ENCODE results near the gene NEUROG2.

Gene NEUROG2

GRCh38 chr4:112485930-112486329, 30.1 kb downstream of the NEUROG2 start:
- H3K4me3 ChIP-seq (ENCODE audit: low read length) = no peak overlapping the region
- DNase-seq (ENCODE audit: low read depth) = no peak

DNA sequence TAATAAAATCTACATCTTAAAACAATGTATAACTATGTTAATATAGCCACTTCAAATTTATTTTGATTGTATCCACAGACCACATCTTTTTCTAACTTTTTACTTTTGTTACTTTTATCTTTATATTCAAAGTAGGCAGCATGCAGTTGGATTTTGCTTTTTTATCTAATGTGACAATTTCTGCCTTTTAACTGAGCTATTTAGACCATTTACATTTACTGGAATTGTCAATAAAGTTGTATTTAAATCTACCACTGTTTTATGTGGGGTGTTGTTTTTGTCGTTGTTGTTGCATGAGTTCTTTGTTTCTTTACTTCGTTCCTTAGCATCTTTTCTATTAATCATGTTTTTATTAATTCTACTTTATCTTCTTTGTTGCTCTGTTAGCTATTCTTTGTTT, 42.0 kb downstream of the NEUROG2 start:
- no peak overlapping the region for H3K4me3 ChIP-seq (ENCODE audit: low read length)
- TF ChIP-seq CTCF (conservative IDR thresholded peaks at IDR 0.05; ENCODE audit: low read depth, low read length) = no peak
- no peak for DNase-seq (ENCODE audit: low read depth)

More at GRCh38 chr4:112485930-112486329, 30.1 kb downstream of the NEUROG2 start:
- no peak for TF ChIP-seq CTCF (conservative IDR thresholded peaks at IDR 0.05; ENCODE audit: low read depth, low read length)

- DNase-seq (ENCODE audit: low read depth) = no peak
- TF ChIP-seq CTCF (conservative IDR thresholded peaks at IDR 0.05; ENCODE audit: low read depth, low read length) = no peak
- H3K4me3 ChIP-seq (ENCODE audit: low read length) = no peak overlapping the region
These were observed 43.7 kb downstream of the NEUROG2 start for GRCh38 chr4:112472318-112472717.
